Dendritic cell treated with granulocyte-macrophage colony-stimulating factor and Interleukin-4, amounts not matched to agents 40 ng/mL and 50 ng/mL, for 4 days (primary cell): ENCODE data around the gene DNMBP.

Source experiments
- H3K27ac Mint-ChIP-seq: one replicate; pipeline ENCODE4 v1.8.0; 2022; ENCODE audit warnings: mild to moderate bottlenecking, mixed read lengths
- H3K27me3 Mint-ChIP-seq: one replicate; pipeline ENCODE4 v1.8.0; 2022; ENCODE audit warnings: mild to moderate bottlenecking, mixed read lengths
- H3K36me3 Mint-ChIP-seq: one replicate; pipeline ENCODE4 v1.8.0; 2022; ENCODE audit warnings: low read depth, mixed read lengths
- H3K4me1 Mint-ChIP-seq: one replicate; pipeline ENCODE4 v1.8.0; 2022; ENCODE audit warnings: low read depth, mixed read lengths
- H3K4me3 Mint-ChIP-seq: one replicate; pipeline ENCODE4 v1.8.0; 2022; ENCODE audit warnings: mild to moderate bottlenecking, moderate library complexity, mixed read lengths
- H3K9me3 Mint-ChIP-seq: one replicate; pipeline ENCODE4 v1.8.0; 2022; ENCODE audit warnings: mixed read lengths
- intact Hi-C: fragments of 100-400 bp; cut with micrococcal nuclease; formaldehyde crosslinking; loops from one replicate; pipeline ENCODE4 v1.15.0; 2022

The DNMBP gene

GRCh38 chr10:99835947-99836346 lies 173.8 kb downstream of the DNMBP start:
- no peaks in the 10 kb centered on the region for H3K27me3 Mint-ChIP-seq
- peaks cover 9% of the 10 kb centered on the region for H3K4me1 Mint-ChIP-seq
- intact Hi-C loops, result no loop called here
- no peak overlapping the region for H3K4me3 Mint-ChIP-seq
- no peak overlapping the region for H3K27ac Mint-ChIP-seq
- no peaks in the 10 kb centered on the region for H3K36me3 Mint-ChIP-seq
- H3K9me3 Mint-ChIP-seq, result no peaks in the 10 kb centered on the region

- intact Hi-C loops, result no loop called here
- peaks cover 5% of the 10 kb centered on the region for H3K27me3 Mint-ChIP-seq
- H3K9me3 Mint-ChIP-seq, result no peaks in the 10 kb centered on the region
- no peak overlapping the region for H3K27ac Mint-ChIP-seq
- no peak overlapping the region for H3K4me3 Mint-ChIP-seq
- H3K4me1 Mint-ChIP-seq, result peaks cover 6% of the 10 kb centered on the region
- H3K36me3 Mint-ChIP-seq, result no peaks in the 10 kb centered on the region
Observed at GRCh38 chr10:99834410-99834809, 175.3 kb downstream of the DNMBP start.

- intact Hi-C loops, result no loop called here
- H3K4me1 Mint-ChIP-seq, result peaks cover 14% of the 10 kb centered on the region
- no peak overlapping the region for H3K27ac Mint-ChIP-seq
- H3K9me3 Mint-ChIP-seq, result peaks cover 11% of the 10 kb centered on the region
- no peaks in the 10 kb centered on the region for H3K36me3 Mint-ChIP-seq
- no peak overlapping the region for H3K4me3 Mint-ChIP-seq
- H3K27me3 Mint-ChIP-seq, result peaks cover 5% of the 10 kb centered on the region
Observed at GRCh38 chr10:99832439-99832838, 177.3 kb downstream of the DNMBP start.

GRCh38 chr10:99828464-99828863 lies 181.3 kb downstream of the DNMBP start:
- peaks cover 11% of the 10 kb centered on the region for H3K9me3 Mint-ChIP-seq
- no peak overlapping the region for H3K27ac Mint-ChIP-seq
- H3K36me3 Mint-ChIP-seq, result no peaks in the 10 kb centered on the region
- peaks cover 5% of the 10 kb centered on the region for H3K27me3 Mint-ChIP-seq
- intact Hi-C loops, result no loop called here
- H3K4me1 Mint-ChIP-seq, result peaks cover 9% of the 10 kb centered on the region
- no peak overlapping the region for H3K4me3 Mint-ChIP-seq

- H3K36me3 Mint-ChIP-seq, result no peaks in the 10 kb centered on the region
- peaks cover 5% of the 10 kb centered on the region for H3K27me3 Mint-ChIP-seq
- no peak overlapping the region for H3K27ac Mint-ChIP-seq
- intact Hi-C loops, result no loop called here
- H3K4me1 Mint-ChIP-seq, result peaks cover 9% of the 10 kb centered on the region
- H3K4me3 Mint-ChIP-seq, result no peak overlapping the region
- peaks cover 11% of the 10 kb centered on the region for H3K9me3 Mint-ChIP-seq
Observed at GRCh38 chr10:99827936-99828335, 181.8 kb downstream of the DNMBP start.
